Neural crest cell (in vitro differentiated cells): ENCODE measurements around the gene MBOAT7. TPM values are rescaled to one million over a fixed set of nuclear protein-coding genes. Genes with fewer than 3 reads are reported as not detected.

Experiments used
- DNase-seq: peaks from one replicate; pipeline ENCODE4 v3.0.0; 2021; ENCODE audit warnings: low read depth, mixed read lengths, low spot score
- H3K27ac Mint-ChIP-seq: one replicate; pipeline ENCODE4 v1.8.0; 2021; ENCODE audit warnings: mild to moderate bottlenecking, mixed read lengths; ENCODE audit not compliant: unreplicated experiment
- H3K27me3 Mint-ChIP-seq: 2 replicates; pipeline ENCODE4 v1.8.0; 2021; ENCODE audit warnings: low read depth, mild to moderate bottlenecking, mixed read lengths
- H3K36me3 Mint-ChIP-seq: 2 replicates; pipeline ENCODE4 v1.8.0; 2021; ENCODE audit warnings: low read depth, mild to moderate bottlenecking, mixed read lengths
- H3K4me1 Mint-ChIP-seq: 2 replicates; pipeline ENCODE4 v1.8.0; 2021; ENCODE audit warnings: mixed read lengths
- H3K4me3 Mint-ChIP-seq: one replicate; pipeline ENCODE4 v1.8.0; 2021; ENCODE audit warnings: mild to moderate bottlenecking, mixed read lengths
- H3K9me3 Mint-ChIP-seq: 2 replicates; pipeline ENCODE4 v1.8.0; 2021; ENCODE audit warnings: mixed read lengths
- total RNA-seq: library from RNA; stranded (reverse); gene quantifications from 2 replicates; pipeline ENCODE4 v1.2.1, GENCODE V29; 2021
- TF ChIP-seq, protein P1 (sequence below): fragments of 200-600 bp; sonication (generic); conservative IDR thresholded peaks from 2 replicates; pipeline ENCODE4 v1.5.0; 2021; ENCODE audit warnings: antibody characterized with exemption, mild to moderate bottlenecking

Gene MBOAT7
- total RNA-seq, 1 donor from 2014 or later = 76.5 TPM

GRCh38 chr19:54136864-54137698 lies 52.3 kb downstream of the MBOAT7 start:
- peaks cover 42% of the 10 kb centered on the region for H3K4me1 Mint-ChIP-seq
- no peaks in the 10 kb centered on the region for H3K36me3 Mint-ChIP-seq
- DNase-seq = peak; percentile 97
- peaks cover 14% of the 10 kb centered on the region for H3K27me3 Mint-ChIP-seq
- peak overlapping the region; percentile 90 for H3K4me3 Mint-ChIP-seq
- peak overlapping the region; percentile 95 for H3K27ac Mint-ChIP-seq
- TF ChIP-seq, protein P1, sequence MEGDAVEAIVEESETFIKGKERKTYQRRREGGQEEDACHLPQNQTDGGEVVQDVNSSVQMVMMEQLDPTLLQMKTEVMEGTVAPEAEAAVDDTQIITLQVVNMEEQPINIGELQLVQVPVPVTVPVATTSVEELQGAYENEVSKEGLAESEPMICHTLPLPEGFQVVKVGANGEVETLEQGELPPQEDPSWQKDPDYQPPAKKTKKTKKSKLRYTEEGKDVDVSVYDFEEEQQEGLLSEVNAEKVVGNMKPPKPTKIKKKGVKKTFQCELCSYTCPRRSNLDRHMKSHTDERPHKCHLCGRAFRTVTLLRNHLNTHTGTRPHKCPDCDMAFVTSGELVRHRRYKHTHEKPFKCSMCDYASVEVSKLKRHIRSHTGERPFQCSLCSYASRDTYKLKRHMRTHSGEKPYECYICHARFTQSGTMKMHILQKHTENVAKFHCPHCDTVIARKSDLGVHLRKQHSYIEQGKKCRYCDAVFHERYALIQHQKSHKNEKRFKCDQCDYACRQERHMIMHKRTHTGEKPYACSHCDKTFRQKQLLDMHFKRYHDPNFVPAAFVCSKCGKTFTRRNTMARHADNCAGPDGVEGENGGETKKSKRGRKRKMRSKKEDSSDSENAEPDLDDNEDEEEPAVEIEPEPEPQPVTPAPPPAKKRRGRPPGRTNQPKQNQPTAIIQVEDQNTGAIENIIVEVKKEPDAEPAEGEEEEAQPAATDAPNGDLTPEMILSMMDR = no peak
- no peaks in the 10 kb centered on the region for H3K9me3 Mint-ChIP-seq

- H3K27ac Mint-ChIP-seq = peak overlapping the region; percentile 61
- TF ChIP-seq, protein P1 = no peak
- H3K4me3 Mint-ChIP-seq = peak overlapping the region; percentile 90
- H3K27me3 Mint-ChIP-seq = peaks cover 14% of the 10 kb centered on the region
- no peak for DNase-seq
- peaks cover 38% of the 10 kb centered on the region for H3K4me1 Mint-ChIP-seq
- H3K36me3 Mint-ChIP-seq = no peaks in the 10 kb centered on the region
- no peaks in the 10 kb centered on the region for H3K9me3 Mint-ChIP-seq
Measured at GRCh38 chr19:54136086-54136863, 53.1 kb downstream of the MBOAT7 start.

DNA sequence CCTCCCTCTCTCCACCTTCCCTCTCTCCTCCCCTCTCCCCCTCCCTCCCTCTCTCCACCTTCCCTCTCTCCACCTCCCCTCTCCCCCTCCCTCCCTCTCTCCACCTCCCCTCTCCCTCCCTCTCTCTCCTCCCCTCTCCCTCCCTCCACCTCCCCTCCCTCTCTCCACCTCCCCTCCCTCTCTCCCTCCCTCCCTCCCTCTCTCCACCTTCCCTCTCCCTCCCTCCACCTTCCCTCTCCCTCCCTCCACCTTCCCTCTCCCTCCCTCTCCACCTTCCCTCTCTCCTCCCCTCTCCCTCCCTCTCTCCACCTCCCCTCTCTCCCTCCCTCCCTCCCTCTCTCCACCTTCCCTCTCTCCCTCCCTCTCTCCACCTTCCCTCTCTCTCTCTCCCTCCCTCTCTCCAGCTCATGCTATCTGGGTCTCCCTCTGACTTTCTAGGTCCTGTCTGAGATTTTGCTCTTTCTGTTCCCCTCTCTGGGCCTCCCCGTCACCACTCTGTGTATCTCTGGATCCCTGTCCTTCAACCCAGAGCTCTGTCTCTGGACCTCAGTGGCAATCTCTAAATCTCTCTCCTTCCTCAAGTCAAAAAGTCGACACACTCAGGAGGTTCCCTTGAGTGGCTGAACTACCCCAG lies 55.3 kb downstream of the MBOAT7 start:
- peaks cover 24% of the 10 kb centered on the region for H3K4me1 Mint-ChIP-seq
- H3K4me3 Mint-ChIP-seq = peak overlapping the region; percentile 57
- no peak overlapping the region for H3K27ac Mint-ChIP-seq

DNA sequence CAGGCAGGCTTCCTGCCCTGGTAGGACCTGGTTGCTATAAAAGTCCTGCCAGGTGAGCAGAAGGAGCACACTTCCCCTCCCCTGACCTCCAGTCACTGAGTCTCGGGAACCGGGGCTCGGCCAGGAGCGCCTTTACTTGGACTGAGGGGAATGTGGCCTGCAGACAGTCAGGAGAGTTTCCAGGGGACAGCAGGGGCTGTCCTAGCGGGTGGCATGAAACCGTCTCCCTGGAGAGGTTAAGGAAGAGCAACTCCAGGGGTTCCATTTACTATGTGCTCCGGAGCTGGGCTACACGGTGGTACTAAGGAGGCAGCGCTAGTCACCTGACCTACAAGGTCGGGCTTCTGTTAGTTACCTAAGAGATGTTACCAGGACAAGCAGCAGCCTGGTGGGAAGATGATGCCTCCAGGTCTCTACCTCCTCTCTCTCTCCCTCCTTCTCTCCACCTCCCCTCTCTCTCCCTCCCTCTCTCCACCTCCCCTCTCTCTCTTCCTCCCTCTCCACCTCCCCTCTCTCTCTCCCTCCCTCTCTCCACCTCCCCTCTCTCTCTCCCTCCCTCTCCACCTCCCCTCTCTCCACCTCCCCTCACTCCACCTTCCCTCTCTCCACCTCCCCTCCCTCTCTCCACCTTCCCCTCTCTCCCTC lies 55.9 kb downstream of the MBOAT7 start:
- Mint-ChIP-seq H3K27me3 (peaks cover 14% of the 10 kb centered on the region), H3K9me3 (no peaks in the 10 kb centered on the region), H3K27ac (no peak overlapping the region), H3K4me1 (peaks cover 18% of the 10 kb centered on the region), H3K36me3 (no peaks in the 10 kb centered on the region), H3K4me3 (no peak overlapping the region)
- TF ChIP-seq, protein P1 = no peak
- no peak for DNase-seq

More for the DNA sequence above, 55.3 kb downstream of the MBOAT7 start:
- no peak for DNase-seq
- H3K36me3 Mint-ChIP-seq = no peaks in the 10 kb centered on the region
- H3K9me3 Mint-ChIP-seq = no peaks in the 10 kb centered on the region
- H3K27me3 Mint-ChIP-seq = peaks cover 14% of the 10 kb centered on the region
- TF ChIP-seq, protein P1 = no peak

GRCh38 chr19:54129617-54129996 lies 59.8 kb downstream of the MBOAT7 start:
- H3K4me3 Mint-ChIP-seq = no peak overlapping the region
- TF ChIP-seq, protein P1 = no peak
- H3K4me1 Mint-ChIP-seq = no peaks in the 10 kb centered on the region
- no peaks in the 10 kb centered on the region for H3K9me3 Mint-ChIP-seq
- DNase-seq = no peak
- no peak overlapping the region for H3K27ac Mint-ChIP-seq
- no peaks in the 10 kb centered on the region for H3K36me3 Mint-ChIP-seq
- peaks cover 5% of the 10 kb centered on the region for H3K27me3 Mint-ChIP-seq
